Prostate gland (tissue), 2 donors: ENCODE measurements around the gene MAPK8IP2.

Experiments used
- CTCF ChIP-seq, 4 experiments: fragments of 200-600 bp in 2 of 4; fragments of 450-650 bp in 2 of 4; sonication (generic) in 2 of 4; IDR thresholded peaks; 1 replicate in 3 of 4; 2 replicates in 1 of 4; pipeline ENCODE4 v1.5.1; 2016 to 2019; ENCODE audit warnings: antibody characterized with exemption in 4 of 4, mild to moderate bottlenecking in 2 of 4, moderate library complexity in 2 of 4
- POLR2A ChIP-seq: fragments of 450-650 bp; IDR thresholded peaks from one replicate; pipeline ENCODE4 v1.6.1; 2016; ENCODE audit warnings: antibody characterized with exemption, mild to moderate bottlenecking
- POLR2AphosphoS5 ChIP-seq: sonication (generic); formaldehyde crosslinking; IDR thresholded peaks from one replicate; pipeline ENCODE4 v1.6.1; 2017; ENCODE audit warnings: antibody characterized with exemption

- no peak for TF ChIP-seq POLR2A
- no peak for TF ChIP-seq CTCF (IDR thresholded peaks at IDR 0.05)
- no peak for TF ChIP-seq POLR2AphosphoS5
These were observed 52.7 kb downstream of the MAPK8IP2 start for GRCh38 chr22:50653256-50653655.
